ENCODE measurements around the gene PCMTD2.

PCMTD2 gene

DNA sequence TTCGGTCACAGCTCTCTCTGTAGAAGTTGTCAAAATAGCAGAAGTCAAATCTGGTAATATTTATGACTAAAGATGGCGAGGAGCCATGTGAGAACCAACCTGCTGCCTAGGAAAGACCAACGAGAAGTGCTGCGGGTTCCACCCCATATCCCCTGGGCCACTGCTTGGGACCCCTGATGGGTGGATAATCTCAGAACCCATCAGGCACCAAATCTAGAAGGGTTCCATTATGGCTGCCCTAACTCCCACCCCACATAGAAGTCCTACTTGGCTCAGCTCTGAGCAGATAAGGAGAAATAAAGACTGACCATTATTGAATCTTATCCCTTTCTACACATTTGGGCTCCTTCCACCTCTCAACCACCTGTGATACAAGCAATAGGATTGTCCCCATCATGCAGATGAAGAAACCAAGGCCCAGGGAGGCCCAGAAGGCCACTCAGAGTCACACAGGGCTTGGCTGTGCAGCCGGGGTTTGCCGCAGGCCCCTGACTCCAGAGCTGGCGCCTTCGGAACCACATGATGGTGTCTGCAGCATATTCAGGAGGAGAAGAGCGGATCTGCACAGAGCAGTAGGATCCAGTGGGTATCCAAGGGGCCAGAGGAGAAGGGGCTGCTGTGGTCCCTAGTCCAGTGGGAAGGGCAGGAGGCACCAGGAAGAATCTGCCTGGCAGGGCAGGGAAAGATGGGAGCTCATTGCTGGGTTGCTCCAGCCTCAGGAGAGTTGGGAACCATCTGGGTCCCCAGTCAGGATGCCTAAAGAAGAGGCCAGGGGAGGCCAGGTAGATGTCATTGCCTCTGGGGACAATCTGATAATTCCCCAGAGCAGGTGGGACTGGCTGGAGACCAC lies 9.6 kb upstream of the PCMTD2 start:
- H3K9ac ChIP-seq (ENCODE audit: insufficient read length) = no peak overlapping the region
- no peaks in the 10 kb centered on the region for H3K9me3 ChIP-seq (ENCODE audit: low read depth, low read length)
- H3K36me3 ChIP-seq (ENCODE audit: insufficient read depth, low read length) = no peaks in the 10 kb centered on the region
- TF ChIP-seq EZH2 (IDR thresholded peaks at IDR 0.05) (no peak), FOXP2 (optimal IDR thresholded peaks at IDR 0.05; ENCODE audit: control extremely low read depth, extremely low read length, insufficient read depth) (no peak), POLR2AphosphoS5 (IDR thresholded peaks at IDR 0.05; ENCODE audit: borderline replicate concordance, low read depth, low read length) (no peak)
- no peak overlapping the region for H3K27ac ChIP-seq
- no peak for DNase-seq (ENCODE audit: low read depth, low spot score)
- H3K4me3 ChIP-seq = no peak overlapping the region

- Histone ChIP-seq H3K4me3 (no peak overlapping the region), H3K9me3 (ENCODE audit: low read depth, low read length) (no peaks in the 10 kb centered on the region), H3K36me3 (ENCODE audit: insufficient read depth, low read length) (no peaks in the 10 kb centered on the region), H3K9ac (ENCODE audit: insufficient read length) (no peak overlapping the region), H3K27ac (no peak overlapping the region)
- no peak for TF ChIP-seq FOXP2 (optimal IDR thresholded peaks at IDR 0.05; ENCODE audit: control extremely low read depth, extremely low read length, insufficient read depth)
- TF ChIP-seq EZH2 (IDR thresholded peaks at IDR 0.05) = no peak
- no peak for TF ChIP-seq POLR2AphosphoS5 (IDR thresholded peaks at IDR 0.05; ENCODE audit: borderline replicate concordance, low read depth, low read length)
- DNase-seq (ENCODE audit: low read depth, low spot score) = no peak
Measured at GRCh38 chr20:64246616-64247306, 8.8 kb upstream of the PCMTD2 start.

GRCh38 chr20:64247307-64247618 lies 8.3 kb upstream of the PCMTD2 start:
- no peak overlapping the region for H3K9ac ChIP-seq (ENCODE audit: insufficient read length)
- H3K27ac ChIP-seq = no peak overlapping the region
- no peak for TF ChIP-seq EZH2 (IDR thresholded peaks at IDR 0.05)
- no peak for TF ChIP-seq POLR2AphosphoS5 (IDR thresholded peaks at IDR 0.05; ENCODE audit: borderline replicate concordance, low read depth, low read length)
- no peak for TF ChIP-seq FOXP2 (optimal IDR thresholded peaks at IDR 0.05; ENCODE audit: control extremely low read depth, extremely low read length, insufficient read depth)
- no peak overlapping the region for H3K4me3 ChIP-seq
- H3K36me3 ChIP-seq (ENCODE audit: insufficient read depth, low read length) = no peaks in the 10 kb centered on the region
- no peaks in the 10 kb centered on the region for H3K9me3 ChIP-seq (ENCODE audit: low read depth, low read length)
- no peak for DNase-seq (ENCODE audit: low read depth, low spot score)

- TF ChIP-seq FOXP2 (optimal IDR thresholded peaks at IDR 0.05; ENCODE audit: control extremely low read depth, extremely low read length, insufficient read depth) (no peak), POLR2AphosphoS5 (IDR thresholded peaks at IDR 0.05; ENCODE audit: borderline replicate concordance, low read depth, low read length) (no peak), EZH2 (IDR thresholded peaks at IDR 0.05) (no peak)
- Histone ChIP-seq H3K9ac (ENCODE audit: insufficient read length) (no peak overlapping the region), H3K27ac (no peak overlapping the region), H3K9me3 (ENCODE audit: low read depth, low read length) (no peaks in the 10 kb centered on the region), H3K4me3 (no peak overlapping the region), H3K36me3 (ENCODE audit: insufficient read depth, low read length) (no peaks in the 10 kb centered on the region)
- DNase-seq (ENCODE audit: low read depth, low spot score) = no peak
Measured at GRCh38 chr20:64247970-64248841, 7.3 kb upstream of the PCMTD2 start.

DNA sequence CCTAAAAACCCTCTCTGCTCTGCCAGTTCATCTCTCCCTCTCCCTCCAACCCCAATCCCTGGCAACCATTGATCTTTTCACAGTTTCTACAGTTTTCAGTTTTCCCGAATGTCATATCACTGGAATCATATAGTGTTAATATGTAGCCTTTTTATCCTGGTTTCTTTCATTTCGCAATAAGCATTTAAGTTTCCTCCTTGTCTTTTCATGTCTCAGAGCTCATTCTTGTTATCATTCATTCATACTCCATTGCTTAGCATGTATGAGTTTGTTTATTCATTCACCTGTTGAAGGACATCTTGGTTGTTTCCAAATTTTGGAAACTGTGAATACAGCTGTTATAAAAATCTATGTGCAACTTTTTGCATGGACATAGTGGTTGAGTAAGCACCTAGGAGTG lies 5.5 kb upstream of the PCMTD2 start:
- H3K27ac ChIP-seq = no peak overlapping the region
- TF ChIP-seq EZH2 (IDR thresholded peaks at IDR 0.05) = no peak
- TF ChIP-seq FOXP2 (optimal IDR thresholded peaks at IDR 0.05; ENCODE audit: control extremely low read depth, extremely low read length, insufficient read depth) = no peak
- no peak for TF ChIP-seq POLR2AphosphoS5 (IDR thresholded peaks at IDR 0.05; ENCODE audit: borderline replicate concordance, low read depth, low read length)
- H3K9me3 ChIP-seq (ENCODE audit: low read depth, low read length) = no peaks in the 10 kb centered on the region
- DNase-seq (ENCODE audit: low read depth, low spot score) = no peak
- no peak overlapping the region for H3K4me3 ChIP-seq
- no peaks in the 10 kb centered on the region for H3K36me3 ChIP-seq (ENCODE audit: insufficient read depth, low read length)
- H3K9ac ChIP-seq (ENCODE audit: insufficient read length) = no peak overlapping the region

DNA sequence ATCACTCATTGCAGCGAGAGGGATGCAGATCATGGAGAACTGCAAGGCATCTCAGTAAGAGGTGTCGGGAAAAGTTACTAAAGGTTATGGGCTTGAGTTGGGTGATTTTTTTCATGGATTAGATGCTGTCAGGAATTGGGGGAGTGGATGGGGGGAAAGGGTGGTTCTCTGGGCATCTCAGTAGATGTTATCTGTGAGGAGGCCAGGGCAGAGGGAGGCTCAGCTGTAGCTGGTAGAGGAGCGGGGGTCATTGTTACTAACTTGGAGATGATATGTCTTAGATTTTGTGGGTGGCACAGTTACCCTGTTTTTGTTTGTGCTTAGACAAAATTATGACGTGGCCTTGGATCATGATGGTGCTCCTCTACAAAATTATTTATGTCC lies 2.6 kb upstream of the PCMTD2 start:
- H3K36me3 ChIP-seq (ENCODE audit: insufficient read depth, low read length) = no peaks in the 10 kb centered on the region
- TF ChIP-seq EZH2 (IDR thresholded peaks at IDR 0.05) (no peak), FOXP2 (optimal IDR thresholded peaks at IDR 0.05; ENCODE audit: control extremely low read depth, extremely low read length, insufficient read depth) (no peak), POLR2AphosphoS5 (IDR thresholded peaks at IDR 0.05; ENCODE audit: borderline replicate concordance, low read depth, low read length) (no peak)
- no peak overlapping the region for H3K9ac ChIP-seq (ENCODE audit: insufficient read length)
- no peak overlapping the region for H3K27ac ChIP-seq
- no peak overlapping the region for H3K4me3 ChIP-seq
- no peaks in the 10 kb centered on the region for H3K9me3 ChIP-seq (ENCODE audit: low read depth, low read length)
- DNase-seq (ENCODE audit: low read depth, low spot score) = no peak

GRCh38 chr20:64253443-64253842 lies 2.1 kb upstream of the PCMTD2 start:
- TF ChIP-seq POLR2AphosphoS5 (IDR thresholded peaks at IDR 0.05; ENCODE audit: borderline replicate concordance, low read depth, low read length) (no peak), EZH2 (IDR thresholded peaks at IDR 0.05) (no peak), FOXP2 (optimal IDR thresholded peaks at IDR 0.05; ENCODE audit: control extremely low read depth, extremely low read length, insufficient read depth) (no peak)
- Histone ChIP-seq H3K27ac (no peak overlapping the region), H3K4me3 (no peak overlapping the region), H3K36me3 (ENCODE audit: insufficient read depth, low read length) (no peaks in the 10 kb centered on the region), H3K9me3 (ENCODE audit: low read depth, low read length) (no peaks in the 10 kb centered on the region), H3K9ac (ENCODE audit: insufficient read length) (no peak overlapping the region)
- DNase-seq (ENCODE audit: low read depth, low spot score) = no peak

DNA sequence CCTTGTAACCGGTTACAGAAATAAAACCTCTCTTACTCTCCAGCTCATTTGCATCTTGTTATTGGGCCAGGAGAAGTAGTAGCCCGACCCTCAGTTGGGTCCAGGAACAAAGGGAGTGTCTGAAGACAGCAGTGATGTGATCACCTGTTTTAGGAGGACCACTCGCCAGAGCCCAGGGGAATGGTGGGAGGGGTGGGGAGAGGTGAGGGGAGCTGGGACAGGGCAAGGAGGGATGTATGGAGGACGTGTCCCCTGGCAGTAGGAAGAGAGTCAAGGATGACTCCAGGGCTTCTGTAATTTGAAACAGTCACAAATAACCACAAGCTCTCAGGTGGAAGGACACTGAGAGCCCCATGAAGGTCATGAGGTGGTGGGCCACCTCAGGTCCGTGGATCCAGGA lies 1.4 kb upstream of the PCMTD2 start:
- TF ChIP-seq FOXP2 (optimal IDR thresholded peaks at IDR 0.05; ENCODE audit: control extremely low read depth, extremely low read length, insufficient read depth) (no peak), POLR2AphosphoS5 (IDR thresholded peaks at IDR 0.05; ENCODE audit: borderline replicate concordance, low read depth, low read length) (no peak), EZH2 (IDR thresholded peaks at IDR 0.05) (no peak)
- Histone ChIP-seq H3K27ac (no peak overlapping the region), H3K4me3 (no peak overlapping the region), H3K9me3 (ENCODE audit: low read depth, low read length) (no peaks in the 10 kb centered on the region), H3K36me3 (ENCODE audit: insufficient read depth, low read length) (no peaks in the 10 kb centered on the region), H3K9ac (ENCODE audit: insufficient read length) (no peak overlapping the region)
- DNase-seq (ENCODE audit: low read depth, low spot score) = no peak

Data from SK-N-MC (cell line).